HG02588 (cell line): ENCODE data around the gene RAB10.

ENCODE experiments used
- ATAC-seq: cut with Tn5 transposase; IDR thresholded peaks from one replicate; pipeline ENCODE4 v1.9.1; 2021; ENCODE audit warnings: mild to moderate bottlenecking, moderate library complexity; ENCODE audit not compliant: unreplicated experiment

Gene RAB10

GRCh38 chr2:26175466-26176278 lies 141.8 kb downstream of the RAB10 start:
- no peak for ATAC-seq

DNA sequence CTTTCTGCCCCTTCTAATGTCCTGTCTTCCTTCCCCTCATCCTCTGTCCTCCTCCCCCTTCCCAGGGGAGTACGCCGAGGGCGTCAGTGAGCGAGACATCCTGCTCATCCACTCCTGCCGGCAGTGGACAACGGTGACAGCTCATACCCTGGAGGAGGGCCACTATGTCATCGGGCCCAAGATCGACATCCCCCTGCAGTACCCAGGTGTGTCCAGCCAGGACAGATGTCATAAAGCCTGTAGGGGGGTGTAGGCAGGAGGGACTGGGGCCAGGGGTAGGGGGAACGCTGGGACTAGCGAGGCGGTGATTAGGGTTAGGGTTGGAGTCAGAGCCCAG lies 142.4 kb downstream of the RAB10 start:
- no peak for ATAC-seq

DNA sequence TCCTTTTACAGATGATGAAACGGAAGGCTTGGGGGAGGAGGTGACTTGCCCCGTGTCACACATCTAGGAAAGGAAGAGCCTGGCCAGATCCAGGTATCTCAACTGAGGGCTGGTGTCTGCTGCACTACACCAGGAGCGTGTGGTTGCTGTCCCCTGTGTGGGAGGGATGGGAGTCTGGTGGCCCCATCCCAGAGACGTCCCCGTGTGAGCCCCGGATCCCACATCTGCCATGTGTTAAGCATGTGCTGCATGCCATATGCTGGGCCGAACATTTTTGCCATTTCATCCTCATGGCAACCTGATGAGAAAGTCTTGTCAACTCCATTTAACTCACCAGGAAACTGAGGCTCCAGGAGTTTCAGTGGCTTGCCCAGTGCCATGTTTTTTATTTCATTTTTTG lies 143.2 kb downstream of the RAB10 start:
- no peak for ATAC-seq

- ATAC-seq = no peak
These were observed 144.4 kb downstream of the RAB10 start for GRCh38 chr2:26178246-26178645.

GRCh38 chr2:26178746-26179436 lies 145.0 kb downstream of the RAB10 start:
- ATAC-seq = no peak

GRCh38 chr2:26179446-26179913 lies 145.6 kb downstream of the RAB10 start:
- no peak for ATAC-seq

- no peak for ATAC-seq
These were observed 148.6 kb downstream of the RAB10 start for GRCh38 chr2:26182441-26182840.

DNA sequence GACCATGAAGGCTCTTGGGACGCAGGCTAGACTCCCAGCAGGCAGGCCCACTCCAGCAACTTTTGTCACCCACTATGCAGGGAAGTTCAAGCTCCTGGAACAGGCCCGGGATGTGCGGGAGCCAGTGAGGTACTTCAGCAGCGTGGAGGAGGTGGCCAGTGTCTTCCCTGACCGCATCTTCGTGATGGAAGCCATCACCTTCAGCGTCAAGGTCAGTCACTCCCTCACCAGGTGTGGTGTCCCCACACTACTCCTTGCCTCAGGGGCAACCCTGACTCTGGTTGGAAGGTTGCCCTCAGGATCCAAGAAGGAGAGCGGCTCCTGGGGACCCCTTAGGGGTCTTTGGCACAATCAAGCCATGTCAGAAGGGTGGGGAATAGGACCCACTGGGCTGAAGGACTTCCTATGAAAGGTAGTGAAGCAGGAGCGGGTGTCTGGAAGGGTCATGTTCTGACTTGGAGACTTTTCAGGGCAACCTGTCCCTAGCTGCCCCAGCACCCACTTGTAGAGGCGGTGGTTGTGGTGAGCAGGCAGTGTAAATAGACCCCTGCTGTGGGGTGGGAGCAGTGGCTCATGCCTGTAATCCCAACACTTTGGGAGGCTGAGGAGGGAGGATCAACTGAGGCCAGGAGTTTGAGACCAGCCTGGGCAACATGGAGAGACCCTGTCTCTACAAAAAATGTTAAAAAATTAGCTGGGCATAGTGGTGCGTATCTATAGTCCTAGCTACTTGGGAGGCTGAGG lies 149.2 kb downstream of the RAB10 start:
- no peak for ATAC-seq

- ATAC-seq = no peak
These were observed 150.2 kb downstream of the RAB10 start for GRCh38 chr2:26184121-26184520.

DNA sequence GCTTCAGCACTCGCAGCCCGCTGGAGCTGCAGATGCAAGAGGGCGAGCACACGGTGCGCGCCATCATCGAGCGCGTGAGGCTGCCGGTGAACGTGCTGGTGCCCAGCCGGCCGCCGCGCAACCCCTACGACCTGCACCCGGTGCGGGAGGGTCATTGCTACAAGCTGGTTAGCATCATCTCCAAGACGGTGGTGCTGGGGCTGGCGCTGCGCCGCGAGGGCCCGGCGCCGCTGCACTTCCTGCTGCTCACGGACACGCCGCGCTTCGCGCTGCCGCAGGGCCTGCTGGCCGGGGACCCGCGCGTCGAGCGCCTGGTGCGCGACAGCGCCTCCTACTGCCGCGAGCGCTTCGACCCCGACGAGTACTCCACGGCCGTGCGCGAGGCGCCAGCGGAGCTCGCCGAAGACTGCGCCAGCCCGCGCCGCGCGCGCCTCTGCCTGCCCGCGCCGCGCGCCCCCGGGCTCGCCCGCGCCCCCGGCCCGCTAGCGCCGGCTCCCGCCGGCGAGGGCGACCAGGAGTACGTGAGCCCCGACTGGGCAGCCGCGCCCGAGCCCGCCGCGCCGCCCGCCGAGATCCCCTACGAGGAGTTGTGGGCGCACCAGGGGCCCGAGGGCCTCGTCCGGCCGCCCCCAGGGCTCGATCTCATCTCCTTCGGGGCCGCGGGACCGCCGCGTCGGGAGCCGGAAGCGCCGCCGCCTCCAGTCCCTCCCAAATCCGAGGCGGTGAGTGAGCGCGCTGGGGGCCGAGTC lies 150.8 kb downstream of the RAB10 start:
- no peak for ATAC-seq

DNA sequence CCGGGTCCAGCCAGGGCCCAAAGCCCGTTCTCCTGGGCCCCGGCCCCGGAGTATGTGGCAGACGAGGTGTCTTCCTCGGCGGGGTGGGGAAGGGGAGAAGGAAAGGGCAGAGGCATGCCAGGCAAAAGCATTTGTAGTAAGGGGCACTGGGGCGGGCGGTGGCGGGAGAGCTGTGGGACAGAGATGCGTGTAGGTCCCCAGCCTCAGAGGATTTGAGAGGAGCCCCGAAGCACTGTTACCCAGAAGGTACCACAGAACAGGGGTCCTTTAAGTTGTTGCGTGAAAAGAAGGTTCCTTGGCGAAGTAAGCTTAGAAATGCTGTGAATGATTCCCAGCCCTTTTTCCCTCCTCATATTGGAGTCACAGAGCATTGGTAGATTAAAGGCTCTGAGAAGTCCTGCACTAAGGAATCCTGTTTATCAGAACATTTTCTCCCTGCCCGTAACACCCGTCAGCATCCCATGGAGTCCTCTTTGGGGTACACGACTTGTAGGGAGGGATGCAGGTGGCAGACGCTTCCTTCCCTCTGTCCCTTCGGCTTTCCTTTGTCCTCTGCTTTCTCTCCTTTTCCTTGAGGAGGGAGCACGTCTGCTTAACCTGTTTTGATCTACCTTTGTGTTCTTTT lies 151.5 kb downstream of the RAB10 start:
- no peak for ATAC-seq

DNA sequence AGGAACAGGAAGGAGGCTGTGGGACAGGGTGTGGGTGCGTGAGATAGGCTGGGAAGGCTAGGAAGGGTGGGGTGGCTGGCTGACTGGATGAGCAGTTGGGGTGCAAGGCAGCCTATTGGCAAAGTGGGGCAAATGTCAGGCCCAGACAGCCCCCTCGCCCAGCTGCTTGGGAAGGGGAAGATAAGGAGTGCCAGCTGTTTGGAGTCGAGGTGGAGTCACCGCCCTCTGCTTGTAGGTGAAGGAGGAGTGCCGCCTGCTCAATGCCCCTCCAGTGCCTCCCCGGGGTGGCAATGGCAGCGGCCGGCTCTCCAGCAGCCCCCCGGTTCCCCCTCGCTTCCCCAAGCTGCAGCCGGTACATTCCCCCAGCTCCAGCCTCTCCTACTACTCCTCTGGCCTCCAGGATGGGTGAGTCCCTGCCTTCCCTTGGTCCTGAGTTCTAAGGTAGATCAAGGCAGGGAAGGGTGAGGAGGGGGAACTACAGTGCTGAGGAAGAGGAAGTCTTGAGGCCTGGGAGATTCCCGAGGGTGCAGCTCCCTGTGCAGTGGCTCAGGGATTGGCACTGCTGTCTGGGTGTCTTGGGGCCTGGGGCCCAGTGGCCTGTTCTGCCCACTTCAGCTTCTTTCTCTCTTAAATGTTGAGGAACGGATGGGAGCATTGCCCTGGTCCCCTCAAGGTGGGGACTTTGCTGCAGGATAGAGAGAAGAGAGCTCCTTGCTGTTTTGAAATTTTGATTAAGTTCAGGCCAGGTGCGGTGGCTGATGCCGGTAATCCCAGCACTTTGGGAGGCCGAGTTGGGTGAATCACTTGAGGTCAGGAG lies 152.3 kb downstream of the RAB10 start:
- ATAC-seq = no peak
